Liver (tissue), 3 donors: ENCODE data around the gene TRAF3IP3.

Source experiments
- EGR1 ChIP-seq, 2 donors: IDR thresholded peaks; 2 replicates each; pipeline ENCODE4 v1.6.1; 2016 to 2018; ENCODE audit warnings: antibody characterized with exemption in 2 of 2, low read depth in 2 of 2
- RAD21 ChIP-seq, 2 donors: IDR thresholded peaks; 2 replicates each; pipeline ENCODE4 v1.6.1; 2016; ENCODE audit warnings: antibody characterized with exemption in 2 of 2, mild to moderate bottlenecking in 2 of 2
- TAF1 ChIP-seq: conservative IDR thresholded peaks from 2 replicates; pipeline ENCODE4 v1.6.1; 2016; ENCODE audit warnings: antibody characterized with exemption, mild to moderate bottlenecking
- YY1 ChIP-seq: IDR thresholded peaks from 2 replicates; pipeline ENCODE4 v1.6.1; 2016; ENCODE audit warnings: antibody characterized with exemption, mild to moderate bottlenecking
- TF ChIP-seq, protein P1 (sequence below): fragments of 150-350 bp; IDR thresholded peaks from 2 replicates; pipeline ENCODE4 v1.5.1; 2017; ENCODE audit warnings: improper control_type of control experiment, low read depth, low read length; ENCODE audit not compliant: missing input control
- TF ChIP-seq, protein P2 (sequence below): IDR thresholded peaks from 2 replicates; pipeline ENCODE4 v1.6.1; 2016; ENCODE audit warnings: antibody characterized with exemption
- TF ChIP-seq, protein P3 (sequence below): IDR thresholded peaks from 2 replicates; pipeline ENCODE4 v1.6.1; 2016; ENCODE audit warnings: antibody characterized with exemption
- TF ChIP-seq, protein P4 (sequence below): IDR thresholded peaks from 2 replicates; pipeline ENCODE4 v1.6.1; 2016; ENCODE audit warnings: antibody characterized with exemption, mild to moderate bottlenecking
- donor health status: healthy.
- donor health status: healthy.

DNA sequence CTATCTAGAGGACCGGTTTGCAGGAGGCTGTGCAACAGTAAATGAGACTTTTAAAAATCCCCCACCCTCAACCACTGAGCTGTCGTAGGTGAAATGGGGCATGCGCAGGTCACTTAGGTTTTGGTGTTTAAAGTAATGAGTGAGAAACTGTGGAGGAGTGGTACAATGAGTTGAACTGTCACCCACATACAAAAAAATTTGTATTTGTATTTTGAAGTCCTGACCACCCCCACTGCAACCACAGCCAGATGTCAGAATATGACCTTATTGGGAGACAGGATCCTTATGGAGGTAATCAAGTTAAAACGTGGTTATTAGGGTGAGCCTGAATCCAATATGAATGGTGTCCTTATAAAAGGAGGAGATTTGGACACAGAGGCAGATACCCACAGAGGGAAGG lies 51.7 kb downstream of the TRAF3IP3 start:
- TF ChIP-seq, protein P1, sequence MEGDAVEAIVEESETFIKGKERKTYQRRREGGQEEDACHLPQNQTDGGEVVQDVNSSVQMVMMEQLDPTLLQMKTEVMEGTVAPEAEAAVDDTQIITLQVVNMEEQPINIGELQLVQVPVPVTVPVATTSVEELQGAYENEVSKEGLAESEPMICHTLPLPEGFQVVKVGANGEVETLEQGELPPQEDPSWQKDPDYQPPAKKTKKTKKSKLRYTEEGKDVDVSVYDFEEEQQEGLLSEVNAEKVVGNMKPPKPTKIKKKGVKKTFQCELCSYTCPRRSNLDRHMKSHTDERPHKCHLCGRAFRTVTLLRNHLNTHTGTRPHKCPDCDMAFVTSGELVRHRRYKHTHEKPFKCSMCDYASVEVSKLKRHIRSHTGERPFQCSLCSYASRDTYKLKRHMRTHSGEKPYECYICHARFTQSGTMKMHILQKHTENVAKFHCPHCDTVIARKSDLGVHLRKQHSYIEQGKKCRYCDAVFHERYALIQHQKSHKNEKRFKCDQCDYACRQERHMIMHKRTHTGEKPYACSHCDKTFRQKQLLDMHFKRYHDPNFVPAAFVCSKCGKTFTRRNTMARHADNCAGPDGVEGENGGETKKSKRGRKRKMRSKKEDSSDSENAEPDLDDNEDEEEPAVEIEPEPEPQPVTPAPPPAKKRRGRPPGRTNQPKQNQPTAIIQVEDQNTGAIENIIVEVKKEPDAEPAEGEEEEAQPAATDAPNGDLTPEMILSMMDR = no peak
- TF ChIP-seq RAD21 (IDR thresholded peaks at IDR 0.05) (no peak), YY1 (no peak), TAF1 (no peak), EGR1 (IDR thresholded peaks at IDR 0.05; ENCODE audit: low read depth in 2 of 2) (no peak)
- TF ChIP-seq, protein P2, sequence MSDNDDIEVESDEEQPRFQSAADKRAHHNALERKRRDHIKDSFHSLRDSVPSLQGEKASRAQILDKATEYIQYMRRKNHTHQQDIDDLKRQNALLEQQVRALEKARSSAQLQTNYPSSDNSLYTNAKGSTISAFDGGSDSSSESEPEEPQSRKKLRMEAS = no peak
- TF ChIP-seq, protein P3, sequence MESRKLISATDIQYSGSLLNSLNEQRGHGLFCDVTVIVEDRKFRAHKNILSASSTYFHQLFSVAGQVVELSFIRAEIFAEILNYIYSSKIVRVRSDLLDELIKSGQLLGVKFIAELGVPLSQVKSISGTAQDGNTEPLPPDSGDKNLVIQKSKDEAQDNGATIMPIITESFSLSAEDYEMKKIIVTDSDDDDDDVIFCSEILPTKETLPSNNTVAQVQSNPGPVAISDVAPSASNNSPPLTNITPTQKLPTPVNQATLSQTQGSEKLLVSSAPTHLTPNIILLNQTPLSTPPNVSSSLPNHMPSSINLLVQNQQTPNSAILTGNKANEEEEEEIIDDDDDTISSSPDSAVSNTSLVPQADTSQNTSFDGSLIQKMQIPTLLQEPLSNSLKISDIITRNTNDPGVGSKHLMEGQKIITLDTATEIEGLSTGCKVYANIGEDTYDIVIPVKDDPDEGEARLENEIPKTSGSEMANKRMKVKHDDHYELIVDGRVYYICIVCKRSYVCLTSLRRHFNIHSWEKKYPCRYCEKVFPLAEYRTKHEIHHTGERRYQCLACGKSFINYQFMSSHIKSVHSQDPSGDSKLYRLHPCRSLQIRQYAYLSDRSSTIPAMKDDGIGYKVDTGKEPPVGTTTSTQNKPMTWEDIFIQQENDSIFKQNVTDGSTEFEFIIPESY = no peak
- TF ChIP-seq, protein P4, sequence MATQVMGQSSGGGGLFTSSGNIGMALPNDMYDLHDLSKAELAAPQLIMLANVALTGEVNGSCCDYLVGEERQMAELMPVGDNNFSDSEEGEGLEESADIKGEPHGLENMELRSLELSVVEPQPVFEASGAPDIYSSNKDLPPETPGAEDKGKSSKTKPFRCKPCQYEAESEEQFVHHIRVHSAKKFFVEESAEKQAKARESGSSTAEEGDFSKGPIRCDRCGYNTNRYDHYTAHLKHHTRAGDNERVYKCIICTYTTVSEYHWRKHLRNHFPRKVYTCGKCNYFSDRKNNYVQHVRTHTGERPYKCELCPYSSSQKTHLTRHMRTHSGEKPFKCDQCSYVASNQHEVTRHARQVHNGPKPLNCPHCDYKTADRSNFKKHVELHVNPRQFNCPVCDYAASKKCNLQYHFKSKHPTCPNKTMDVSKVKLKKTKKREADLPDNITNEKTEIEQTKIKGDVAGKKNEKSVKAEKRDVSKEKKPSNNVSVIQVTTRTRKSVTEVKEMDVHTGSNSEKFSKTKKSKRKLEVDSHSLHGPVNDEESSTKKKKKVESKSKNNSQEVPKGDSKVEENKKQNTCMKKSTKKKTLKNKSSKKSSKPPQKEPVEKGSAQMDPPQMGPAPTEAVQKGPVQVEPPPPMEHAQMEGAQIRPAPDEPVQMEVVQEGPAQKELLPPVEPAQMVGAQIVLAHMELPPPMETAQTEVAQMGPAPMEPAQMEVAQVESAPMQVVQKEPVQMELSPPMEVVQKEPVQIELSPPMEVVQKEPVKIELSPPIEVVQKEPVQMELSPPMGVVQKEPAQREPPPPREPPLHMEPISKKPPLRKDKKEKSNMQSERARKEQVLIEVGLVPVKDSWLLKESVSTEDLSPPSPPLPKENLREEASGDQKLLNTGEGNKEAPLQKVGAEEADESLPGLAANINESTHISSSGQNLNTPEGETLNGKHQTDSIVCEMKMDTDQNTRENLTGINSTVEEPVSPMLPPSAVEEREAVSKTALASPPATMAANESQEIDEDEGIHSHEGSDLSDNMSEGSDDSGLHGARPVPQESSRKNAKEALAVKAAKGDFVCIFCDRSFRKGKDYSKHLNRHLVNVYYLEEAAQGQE = no peak
